Central memory CD4-positive, alpha-beta T cell (primary cell): ENCODE measurements around the gene AOPEP.

Experiments used
- DNase-seq: peaks from one replicate; pipeline ENCODE4 v3.0.0; 2022

The AOPEP gene

DNA sequence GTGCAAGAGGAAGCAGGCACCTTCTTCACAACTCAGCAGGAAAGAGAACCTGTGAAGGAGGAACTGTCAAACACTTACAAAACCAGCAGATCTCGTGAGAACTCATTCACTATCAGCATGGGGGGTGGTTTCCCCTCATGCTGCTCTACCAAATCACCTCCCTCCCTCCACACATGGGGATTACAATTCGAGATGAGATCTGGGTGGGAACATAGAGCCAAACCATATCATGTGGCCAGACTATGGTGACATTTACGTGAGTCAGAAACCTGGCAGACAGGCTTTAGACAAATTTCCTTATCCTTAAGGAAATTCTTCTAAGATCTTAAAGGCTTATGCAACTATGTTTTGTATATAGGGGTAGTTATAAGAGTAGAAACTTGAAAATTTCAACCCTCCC, 8.7 kb upstream of the AOPEP start:
- DNase-seq, result no peak

DNA sequence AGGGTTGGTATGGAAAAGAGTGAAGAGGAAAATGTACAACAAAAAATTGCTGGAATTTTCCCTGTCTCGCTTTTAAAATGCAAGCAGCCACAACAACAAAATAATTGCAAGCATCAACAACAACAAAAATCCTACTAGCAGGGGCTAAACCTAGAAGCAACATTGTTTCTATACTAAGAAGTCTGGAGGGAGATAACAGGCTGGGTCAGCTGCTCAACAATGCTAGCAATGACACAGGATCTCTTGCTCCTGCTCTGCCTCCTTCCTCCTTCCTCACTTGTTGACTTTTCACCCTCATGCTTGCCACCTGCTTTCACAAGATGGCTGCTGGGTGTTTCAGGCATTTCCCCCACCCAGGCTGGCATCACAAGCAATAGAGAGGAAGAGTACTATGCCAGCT, 7.6 kb upstream of the AOPEP start:
- no peak for DNase-seq

DNA sequence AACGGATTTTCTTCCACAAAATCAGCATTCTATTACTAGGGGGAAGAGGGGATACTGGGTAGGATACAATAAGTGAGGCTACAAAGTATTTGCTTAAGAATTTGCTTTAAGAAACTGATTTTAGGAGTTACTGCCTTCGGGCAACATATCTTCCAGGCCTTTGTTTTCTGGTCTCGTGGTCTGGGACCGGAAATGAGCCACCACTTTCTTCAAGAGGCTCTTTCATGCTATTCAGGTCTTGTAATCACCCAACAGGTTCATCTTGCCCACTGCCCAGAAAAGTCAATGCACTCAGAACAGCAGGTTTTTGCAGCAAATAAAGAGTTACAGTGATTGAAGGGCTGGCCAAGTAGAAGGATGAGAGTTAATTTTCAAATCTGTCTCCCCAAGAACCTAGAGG, 6.6 kb upstream of the AOPEP start:
- no peak for DNase-seq

DNA sequence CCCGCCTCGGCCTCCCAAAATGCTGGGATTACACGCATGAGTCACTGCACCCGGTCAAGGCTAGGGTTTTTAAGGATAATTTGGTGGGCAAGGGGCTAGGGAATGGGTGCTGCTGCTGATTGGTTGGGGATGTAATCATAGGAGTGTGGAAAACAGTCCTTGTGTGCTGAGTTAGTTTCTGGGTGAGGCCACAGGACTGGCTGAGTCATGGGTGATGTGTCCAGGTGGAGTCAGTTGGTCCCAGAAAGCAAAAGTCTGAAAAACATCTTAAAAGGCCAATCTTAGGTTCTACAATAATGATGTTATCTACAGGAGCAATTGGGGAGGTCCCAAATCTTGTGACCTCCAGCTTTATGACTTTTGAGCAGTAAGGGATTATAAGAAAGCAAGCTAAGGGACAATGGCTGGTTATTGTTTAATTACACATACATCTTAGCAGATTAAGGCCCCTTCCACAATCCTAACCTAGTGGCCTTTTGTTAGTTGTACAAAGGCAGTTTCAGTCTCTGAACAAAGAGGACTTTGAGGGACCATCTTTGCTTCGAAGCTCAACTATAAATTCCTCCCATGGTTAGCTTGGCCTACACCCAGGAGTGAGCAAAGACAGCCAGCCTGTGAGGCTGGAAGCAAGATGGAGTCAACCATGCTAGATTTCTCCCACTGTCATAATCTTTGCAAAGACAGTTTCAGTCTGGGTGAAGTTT, 5.5 kb upstream of the AOPEP start:
- DNase-seq, result no peak

DNA sequence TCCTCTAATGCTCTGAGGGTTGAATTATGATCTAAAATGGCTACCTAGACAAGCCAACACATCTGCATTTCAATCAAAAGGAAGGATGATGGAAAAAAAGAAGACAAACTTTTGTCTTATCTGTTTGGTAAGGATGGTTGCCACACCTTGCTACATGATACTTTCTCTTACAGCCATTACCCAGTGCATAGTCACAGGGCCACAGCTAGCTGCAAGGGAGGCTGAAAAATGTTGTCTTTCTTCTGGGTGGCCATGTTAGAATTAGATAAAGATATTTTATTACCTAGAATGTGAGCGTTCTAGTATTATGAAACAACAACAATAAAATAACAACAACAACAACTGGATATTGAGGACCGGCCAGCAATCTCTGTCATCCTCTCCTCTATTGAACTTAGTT, 4.7 kb upstream of the AOPEP start:
- no peak for DNase-seq

DNA sequence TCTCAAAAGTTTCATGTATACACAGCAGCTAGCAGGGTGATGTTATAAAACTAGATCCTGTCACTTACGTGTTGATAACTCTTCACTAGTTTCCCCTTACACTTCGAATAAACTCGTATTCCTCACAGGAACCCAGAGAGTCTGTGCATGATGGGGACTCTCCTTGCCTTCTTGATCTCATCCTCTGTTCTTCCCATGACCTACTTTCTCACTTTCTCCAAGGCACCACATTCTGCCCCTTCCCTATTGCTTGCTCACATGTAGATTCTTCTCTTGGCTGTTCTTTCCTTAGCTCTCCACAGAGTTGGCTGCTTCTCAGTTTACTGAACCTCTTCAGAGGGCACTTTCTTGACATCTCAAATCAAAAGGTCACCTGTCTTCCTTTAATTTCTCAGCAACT, 1.2 kb upstream of the AOPEP start:
- no peak for DNase-seq

- no peak for DNase-seq
Measured at GRCh38 chr9:94728719-94729118, 2.2 kb downstream of the AOPEP start.

- DNase-seq, result no peak
Measured at GRCh38 chr9:94729199-94729598, 2.7 kb downstream of the AOPEP start.

GRCh38 chr9:94734054-94734754, 7.7 kb downstream of the AOPEP start:
- no peak for DNase-seq

DNA sequence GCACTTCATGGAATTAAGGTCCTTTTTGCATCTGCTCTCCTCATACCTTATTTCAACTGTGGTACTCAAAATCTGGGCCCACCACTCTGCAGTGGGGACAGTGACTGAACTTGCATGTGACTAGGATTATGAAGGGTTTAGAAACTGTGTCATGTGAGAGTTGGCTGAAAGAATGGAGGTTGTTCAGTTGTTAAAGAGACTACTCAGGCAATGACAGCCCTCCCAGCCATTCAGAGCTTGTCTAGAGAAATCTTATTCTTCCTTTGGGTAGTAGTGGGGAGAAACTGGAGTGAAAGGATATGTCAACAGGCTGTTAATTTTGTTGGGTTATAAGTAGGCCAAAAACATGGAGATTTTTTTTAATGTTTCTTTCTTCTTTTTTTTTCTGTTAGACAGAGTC, 10.3 kb downstream of the AOPEP start:
- DNase-seq, result no peak

DNA sequence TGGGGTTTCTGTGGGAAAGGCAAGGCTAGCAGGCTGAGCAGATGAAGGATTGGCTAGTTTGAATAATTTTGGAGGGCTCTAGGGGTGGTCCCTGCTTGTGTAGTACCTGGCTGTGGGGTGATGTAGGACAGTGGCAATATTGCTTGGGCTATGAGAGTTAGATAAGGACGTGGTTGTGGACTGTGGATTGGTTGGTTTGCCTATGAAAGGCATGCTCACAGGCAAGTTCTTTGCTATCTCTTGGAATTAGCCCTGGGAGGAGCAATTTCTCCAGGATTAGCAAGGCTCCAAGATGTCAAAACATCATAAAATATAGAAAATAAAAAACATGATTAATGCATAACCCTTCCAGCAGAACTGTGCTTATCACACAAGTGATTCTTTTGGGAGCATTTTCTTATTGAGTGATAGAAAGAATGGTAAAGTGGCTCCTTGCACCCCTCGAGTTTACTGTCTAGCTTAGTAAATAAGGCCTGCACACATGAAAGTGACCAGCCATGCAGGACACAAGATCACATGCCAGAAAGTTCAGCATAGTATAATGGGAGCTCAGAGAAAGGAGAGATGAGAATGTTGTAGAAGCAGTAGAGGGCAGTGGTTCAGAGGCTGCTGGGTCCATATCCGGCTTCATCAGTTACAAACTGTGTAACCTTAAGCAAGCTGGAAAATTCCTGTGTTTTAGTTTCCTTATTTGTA, 13.8 kb downstream of the AOPEP start:
- DNase-seq, result no peak

DNA sequence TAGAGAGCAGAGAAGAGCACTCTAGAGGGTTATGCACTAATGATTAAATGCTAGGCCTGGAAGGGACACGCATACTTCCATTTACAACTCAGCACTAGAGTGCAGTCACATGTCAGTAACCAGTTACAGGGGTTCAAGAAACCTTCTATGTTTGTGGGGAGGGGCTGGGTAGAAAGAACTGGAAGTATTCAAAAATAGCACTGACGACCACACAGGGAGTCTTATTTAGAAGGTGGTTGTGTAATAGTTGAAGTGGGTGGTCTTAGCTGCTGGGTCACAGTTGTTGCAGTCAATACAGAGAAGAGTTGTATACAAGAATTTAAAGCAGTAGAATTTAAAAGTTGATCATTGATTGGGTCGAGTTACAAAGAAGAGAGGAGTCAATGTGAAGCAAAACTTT, 15.4 kb downstream of the AOPEP start:
- no peak for DNase-seq

DNA sequence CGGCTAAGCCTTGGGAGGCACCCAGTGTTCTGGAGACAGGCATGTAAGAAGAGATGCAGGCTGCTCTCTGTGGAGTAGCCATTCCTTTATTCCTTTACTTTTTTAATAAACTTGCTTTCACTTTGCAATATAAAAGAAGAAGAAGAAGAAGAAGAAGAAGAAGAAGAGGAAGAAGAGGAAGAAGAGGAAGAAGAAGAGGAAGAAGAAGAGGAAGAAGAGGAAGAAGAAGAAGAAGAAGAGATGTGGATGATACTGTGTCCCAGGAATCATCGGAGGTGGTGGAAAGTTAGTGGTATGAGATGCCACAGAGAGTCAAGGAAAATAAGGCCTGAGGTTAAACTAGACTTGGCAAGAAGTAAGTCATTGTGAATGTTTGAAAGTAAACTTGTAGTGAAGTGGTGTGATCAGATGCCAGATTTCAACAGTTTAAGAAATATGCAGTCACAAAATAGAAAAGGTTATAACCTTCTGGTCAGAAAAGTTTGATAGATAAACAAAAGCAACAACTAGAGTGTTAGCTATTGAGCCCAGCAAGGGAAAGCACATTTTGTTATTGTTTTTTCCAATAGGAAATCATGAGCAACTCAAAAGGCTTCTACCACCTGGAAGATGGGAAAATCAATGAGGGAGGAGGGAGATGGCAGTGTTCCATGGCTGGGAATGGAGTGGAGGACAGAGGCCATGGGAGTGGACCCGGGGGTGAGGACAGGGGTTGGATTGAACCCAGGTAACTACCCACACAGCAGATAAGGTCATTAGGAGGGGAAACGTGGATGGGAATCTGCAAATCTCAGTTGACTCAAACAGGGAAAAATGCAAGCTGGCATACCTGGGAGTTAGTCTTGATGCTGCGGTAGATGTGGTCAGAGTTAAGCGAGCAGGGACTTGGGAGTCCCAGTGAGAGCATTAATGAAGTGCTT, 16.8 kb downstream of the AOPEP start:
- no peak for DNase-seq

DNA sequence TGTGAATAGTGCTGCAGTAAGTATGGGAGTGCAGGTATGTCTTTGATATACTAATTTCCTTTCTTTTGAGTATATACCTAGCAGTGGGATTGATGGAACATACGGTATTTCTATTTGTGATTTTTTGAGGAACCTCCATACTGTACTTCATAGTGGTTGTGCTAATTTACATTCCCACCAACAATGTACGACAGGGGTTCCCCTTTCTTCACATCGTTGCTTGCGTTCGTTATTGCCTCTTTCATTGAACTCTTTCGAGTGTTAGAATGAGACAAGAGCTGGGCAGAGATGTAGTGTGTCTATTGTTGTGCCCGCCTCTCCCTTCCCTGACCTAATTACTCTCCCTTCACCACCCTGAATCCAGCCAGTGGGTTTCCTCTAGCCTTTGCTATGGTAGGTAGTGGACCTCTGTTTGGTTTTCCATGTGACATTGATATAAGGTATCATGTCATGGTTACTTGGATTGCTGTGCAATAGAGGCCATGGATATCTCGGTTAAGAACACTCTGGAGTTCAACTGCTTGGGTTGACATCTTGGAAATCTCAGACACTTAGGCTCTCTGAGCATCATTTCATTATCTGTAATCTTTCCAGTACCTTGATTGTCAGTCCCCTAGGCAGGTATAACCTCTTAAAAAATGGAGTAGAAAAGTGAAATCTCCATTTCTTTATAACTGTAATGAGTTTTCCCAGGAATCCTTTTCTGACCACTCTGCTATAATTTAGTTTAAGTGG, 19.5 kb downstream of the AOPEP start:
- DNase-seq, result no peak

- DNase-seq, result no peak
Measured at GRCh38 chr9:94746541-94747370, 20.3 kb downstream of the AOPEP start.

DNA sequence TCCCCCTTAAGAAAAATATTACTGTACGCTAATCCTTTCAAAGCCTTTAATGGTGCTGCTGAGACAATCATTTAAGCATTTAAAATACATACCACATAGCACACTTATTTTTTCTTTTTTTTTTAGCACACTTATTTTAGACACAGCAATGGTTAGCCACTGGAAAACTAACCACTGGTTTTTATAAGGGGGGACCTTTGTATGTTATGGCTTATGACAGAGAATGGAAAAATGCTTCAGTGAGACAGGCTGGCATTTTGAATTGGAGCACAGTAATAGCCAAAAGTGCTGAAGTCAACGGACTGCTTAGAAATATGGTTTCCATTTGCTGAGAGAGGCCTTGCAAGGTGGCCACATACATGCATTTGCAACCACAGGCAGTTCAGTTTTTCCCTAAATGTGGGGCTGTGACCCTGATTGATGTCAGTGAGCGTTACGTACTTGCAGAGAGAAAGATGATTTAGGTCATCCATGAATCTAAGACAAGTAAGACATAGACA, 28.5 kb downstream of the AOPEP start:
- DNase-seq, result no peak

DNA sequence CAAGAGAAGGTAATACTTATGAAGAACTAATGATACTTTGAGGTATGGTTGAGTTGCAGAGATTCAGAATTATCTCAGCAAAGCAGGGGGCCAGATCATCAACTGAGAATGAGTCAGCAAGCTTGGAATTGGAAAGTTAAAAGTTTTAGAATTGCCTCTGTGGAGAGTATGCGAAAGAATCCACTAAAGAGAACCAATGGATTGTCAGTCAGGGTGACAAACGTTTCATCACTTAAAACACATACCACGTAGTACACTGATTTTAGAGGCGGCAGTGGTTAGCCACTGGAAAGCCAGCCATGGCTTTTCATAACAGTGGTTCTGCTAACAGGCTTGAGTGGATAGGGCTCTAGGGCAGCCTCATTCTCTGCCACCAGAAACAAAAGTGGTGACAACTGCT, 30.7 kb downstream of the AOPEP start:
- no peak for DNase-seq

GRCh38 chr9:94758031-94758430, 31.5 kb downstream of the AOPEP start:
- DNase-seq, result no peak

DNA sequence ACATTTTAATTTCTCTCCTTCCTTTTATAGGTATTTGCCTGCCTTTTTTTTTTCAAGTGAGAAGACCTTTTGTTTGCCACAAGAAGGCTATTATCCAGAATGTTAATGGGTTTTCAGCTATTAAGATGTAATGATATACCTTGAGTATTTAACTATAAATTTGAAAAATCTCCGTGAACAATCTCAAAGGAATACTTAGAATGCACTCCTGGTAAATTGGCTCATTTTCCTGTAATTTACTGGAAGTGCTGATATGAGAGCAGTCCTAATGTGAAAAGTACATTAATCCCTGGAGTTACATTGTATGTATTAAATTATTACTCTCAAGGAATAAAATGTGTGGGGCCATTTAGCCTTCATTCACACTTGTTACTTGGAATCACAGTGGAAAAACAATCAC, 32.4 kb downstream of the AOPEP start:
- no peak for DNase-seq

- DNase-seq, result no peak
Measured at GRCh38 chr9:94760010-94760409, 33.5 kb downstream of the AOPEP start.

DNA sequence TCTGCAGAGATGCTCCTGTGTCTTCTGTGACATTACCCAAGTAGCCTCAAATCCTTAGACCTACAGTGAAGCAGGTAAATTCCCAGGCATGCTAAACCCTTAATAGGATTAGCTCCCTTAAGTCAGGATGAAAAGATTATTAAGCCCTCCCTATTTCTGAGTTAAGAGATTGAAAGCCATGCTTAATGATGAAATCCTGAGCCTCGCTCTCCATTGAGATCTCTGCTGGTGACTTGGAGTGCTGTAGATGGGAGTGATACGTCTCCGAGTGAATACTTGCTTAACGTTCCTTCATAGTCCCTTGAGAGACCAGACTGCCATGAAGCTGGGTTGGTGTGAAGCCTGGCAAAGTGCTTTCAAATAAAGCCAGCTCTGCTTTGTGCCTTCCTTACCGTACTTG, 34.2 kb downstream of the AOPEP start:
- DNase-seq, result no peak
